SH-SY5Y (cell line): ENCODE results near the gene GRIFIN.

Experiments used
- GATA2 ChIP-seq: IDR thresholded peaks from 2 replicates; pipeline ENCODE4 v1.6.1; 2011; ENCODE audit warnings: mild to moderate bottlenecking, low read depth, low read length
- GATA3 ChIP-seq: IDR thresholded peaks from 2 replicates; pipeline ENCODE4 v1.6.1; 2011; ENCODE audit warnings: low read depth, mild to moderate bottlenecking, low read length, moderate library complexity

DNA sequence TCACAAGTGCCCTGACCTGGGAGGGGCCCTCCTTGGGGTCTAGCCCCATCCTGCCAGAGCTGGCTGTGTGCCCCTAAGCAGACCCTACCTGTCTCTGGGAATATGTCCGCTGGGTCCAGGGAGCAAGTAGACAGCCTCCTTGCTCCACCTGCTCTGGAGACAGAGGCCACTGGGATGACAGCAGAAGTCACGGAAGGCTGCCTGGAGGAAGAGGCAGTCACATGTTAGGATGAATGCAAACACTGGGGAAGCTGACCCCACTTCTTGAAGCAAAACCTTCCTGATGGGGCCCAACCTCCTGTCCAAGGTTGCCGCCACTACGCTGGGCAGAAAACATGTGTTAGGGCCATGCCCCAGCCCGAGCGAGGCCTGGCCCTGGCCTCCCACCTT lies 31.7 kb upstream of the GRIFIN start:
- TF ChIP-seq GATA2 (no peak), GATA3 (no peak)
